ENCODE measurements around the gene CDC42EP5. TPM values are rescaled to one million over a fixed set of nuclear protein-coding genes. Genes with fewer than 3 reads are reported as not detected.

CDC42EP5 gene
- total and polyA plus RNA-seq, 4 donors: 0.28 to 2.2 (median 0.84) TPM; not detected in 1

- TF ChIP-seq, protein P1, sequence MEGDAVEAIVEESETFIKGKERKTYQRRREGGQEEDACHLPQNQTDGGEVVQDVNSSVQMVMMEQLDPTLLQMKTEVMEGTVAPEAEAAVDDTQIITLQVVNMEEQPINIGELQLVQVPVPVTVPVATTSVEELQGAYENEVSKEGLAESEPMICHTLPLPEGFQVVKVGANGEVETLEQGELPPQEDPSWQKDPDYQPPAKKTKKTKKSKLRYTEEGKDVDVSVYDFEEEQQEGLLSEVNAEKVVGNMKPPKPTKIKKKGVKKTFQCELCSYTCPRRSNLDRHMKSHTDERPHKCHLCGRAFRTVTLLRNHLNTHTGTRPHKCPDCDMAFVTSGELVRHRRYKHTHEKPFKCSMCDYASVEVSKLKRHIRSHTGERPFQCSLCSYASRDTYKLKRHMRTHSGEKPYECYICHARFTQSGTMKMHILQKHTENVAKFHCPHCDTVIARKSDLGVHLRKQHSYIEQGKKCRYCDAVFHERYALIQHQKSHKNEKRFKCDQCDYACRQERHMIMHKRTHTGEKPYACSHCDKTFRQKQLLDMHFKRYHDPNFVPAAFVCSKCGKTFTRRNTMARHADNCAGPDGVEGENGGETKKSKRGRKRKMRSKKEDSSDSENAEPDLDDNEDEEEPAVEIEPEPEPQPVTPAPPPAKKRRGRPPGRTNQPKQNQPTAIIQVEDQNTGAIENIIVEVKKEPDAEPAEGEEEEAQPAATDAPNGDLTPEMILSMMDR (IDR thresholded peaks at IDR 0.05; ENCODE audit: low read depth, low read length, missing input control): no peak
- no peak for TF ChIP-seq FOXA2 (IDR thresholded peaks at IDR 0.05)
Observed at GRCh38 chr19:54461210-54461609, 11.9 kb downstream of the CDC42EP5 start (continued).

DNA sequence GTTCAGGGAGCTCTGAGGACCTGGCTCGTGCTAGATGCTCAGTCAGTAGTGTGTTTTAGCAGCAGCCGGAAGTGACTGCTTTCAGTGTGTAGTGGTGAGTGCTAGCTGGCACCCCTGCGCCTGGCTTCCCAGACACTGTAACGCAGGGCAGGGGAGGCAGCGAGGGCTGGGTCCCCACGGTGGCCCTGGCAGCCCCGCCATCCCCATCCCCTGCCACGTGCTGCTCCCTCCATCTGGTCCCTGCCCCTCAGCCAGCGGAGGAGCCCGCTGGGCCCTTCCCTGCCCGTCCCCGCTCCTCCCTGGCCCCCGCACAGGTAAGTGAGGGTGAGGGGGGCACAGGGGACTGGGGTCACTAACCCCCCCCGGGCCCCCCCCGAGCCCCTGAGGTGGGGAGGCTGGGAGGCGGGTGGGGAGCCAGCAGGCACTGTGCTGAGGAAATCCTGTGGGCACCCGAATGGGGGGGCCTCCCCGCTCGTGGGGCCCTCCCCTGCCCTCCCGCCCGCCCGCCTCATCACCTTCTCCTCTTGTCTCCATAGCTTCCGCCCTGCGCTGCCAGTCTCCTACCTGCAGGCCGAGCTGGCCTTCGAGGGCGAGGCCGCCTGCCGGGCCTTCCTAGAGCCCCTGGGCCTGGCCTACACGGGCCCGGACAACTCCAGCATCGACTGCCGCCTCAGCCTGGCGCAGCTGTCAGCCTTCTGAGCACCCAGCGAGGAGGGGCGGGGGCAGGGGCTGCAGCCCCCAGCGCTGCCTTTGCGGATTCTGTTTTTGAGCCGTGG, 12.7 kb downstream of the CDC42EP5 start:
- Histone ChIP-seq H3K9ac (ENCODE audit: low read depth in 1 of 2, low read length in 2 of 2) (no peak overlapping the region), H3K36me3 (ENCODE audit: control insufficient read depth in 4 of 4, insufficient read depth in 3 of 4, low read depth in 1 of 4, low read length in 3 of 4) (peaks cover 30 to 61% (median 46%) of the 10 kb centered on the region in 4 donors), H3K9me3 (ENCODE audit: control insufficient read depth in 4 of 4, low read length in 3 of 4) (no peaks in the 10 kb centered on the region), H3K27ac (ENCODE audit: low read depth in 1 of 2, low read length in 2 of 2) (no peak overlapping the region), H3K4me3 (ENCODE audit: low read depth in 1 of 3, low read length in 3 of 3) (no peak overlapping the region), H3K27me3 (ENCODE audit: control insufficient read depth in 4 of 4, insufficient read depth in 4 of 4, low read length in 3 of 4) (no peaks in the 10 kb centered on the region), H3K4me1 (ENCODE audit: control insufficient read depth in 4 of 4, insufficient read depth in 4 of 4, low read length in 3 of 4) (peaks cover 8 to 26% (median 17%) of the 10 kb centered on the region in 4 donors)
- no peak for DNase-seq (ENCODE audit: low spot score)
- 87% methylated on average over 39 of the region's 39 CpGs for WGBS
- TF ChIP-seq GABPA (IDR thresholded peaks at IDR 0.05 in 1 of 2, conservative IDR thresholded peaks at IDR 0.05 in 1 of 2) (no peak), MAX (IDR thresholded peaks at IDR 0.05) (no peak), TAF1 (conservative IDR thresholded peaks at IDR 0.05) (no peak), NR2F2 (IDR thresholded peaks at IDR 0.05) (no peak), YY1 (IDR thresholded peaks at IDR 0.05) (no peak), JUND (IDR thresholded peaks at IDR 0.05) (no peak), HNF4G (IDR thresholded peaks at IDR 0.05) (no peak), ATF3 (IDR thresholded peaks at IDR 0.05) (no peak), FOXA1 (IDR thresholded peaks at IDR 0.05) (no peak), RAD21 (IDR thresholded peaks at IDR 0.05) (no peak), FOXA2 (IDR thresholded peaks at IDR 0.05) (no peak), RXRA (IDR thresholded peaks at IDR 0.05) (no peak), SP1 (IDR thresholded peaks at IDR 0.05) (no peak), HNF4A (conservative IDR thresholded peaks at IDR 0.05) (no peak), EGR1 (IDR thresholded peaks at IDR 0.05; ENCODE audit: low read depth in 2 of 2) (no peak)
- TF ChIP-seq, protein P1 (IDR thresholded peaks at IDR 0.05; ENCODE audit: low read depth, low read length, missing input control): no peak
- TF ChIP-seq, protein P2, sequence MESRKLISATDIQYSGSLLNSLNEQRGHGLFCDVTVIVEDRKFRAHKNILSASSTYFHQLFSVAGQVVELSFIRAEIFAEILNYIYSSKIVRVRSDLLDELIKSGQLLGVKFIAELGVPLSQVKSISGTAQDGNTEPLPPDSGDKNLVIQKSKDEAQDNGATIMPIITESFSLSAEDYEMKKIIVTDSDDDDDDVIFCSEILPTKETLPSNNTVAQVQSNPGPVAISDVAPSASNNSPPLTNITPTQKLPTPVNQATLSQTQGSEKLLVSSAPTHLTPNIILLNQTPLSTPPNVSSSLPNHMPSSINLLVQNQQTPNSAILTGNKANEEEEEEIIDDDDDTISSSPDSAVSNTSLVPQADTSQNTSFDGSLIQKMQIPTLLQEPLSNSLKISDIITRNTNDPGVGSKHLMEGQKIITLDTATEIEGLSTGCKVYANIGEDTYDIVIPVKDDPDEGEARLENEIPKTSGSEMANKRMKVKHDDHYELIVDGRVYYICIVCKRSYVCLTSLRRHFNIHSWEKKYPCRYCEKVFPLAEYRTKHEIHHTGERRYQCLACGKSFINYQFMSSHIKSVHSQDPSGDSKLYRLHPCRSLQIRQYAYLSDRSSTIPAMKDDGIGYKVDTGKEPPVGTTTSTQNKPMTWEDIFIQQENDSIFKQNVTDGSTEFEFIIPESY (IDR thresholded peaks at IDR 0.05): no peak
- TF ChIP-seq, protein P3, sequence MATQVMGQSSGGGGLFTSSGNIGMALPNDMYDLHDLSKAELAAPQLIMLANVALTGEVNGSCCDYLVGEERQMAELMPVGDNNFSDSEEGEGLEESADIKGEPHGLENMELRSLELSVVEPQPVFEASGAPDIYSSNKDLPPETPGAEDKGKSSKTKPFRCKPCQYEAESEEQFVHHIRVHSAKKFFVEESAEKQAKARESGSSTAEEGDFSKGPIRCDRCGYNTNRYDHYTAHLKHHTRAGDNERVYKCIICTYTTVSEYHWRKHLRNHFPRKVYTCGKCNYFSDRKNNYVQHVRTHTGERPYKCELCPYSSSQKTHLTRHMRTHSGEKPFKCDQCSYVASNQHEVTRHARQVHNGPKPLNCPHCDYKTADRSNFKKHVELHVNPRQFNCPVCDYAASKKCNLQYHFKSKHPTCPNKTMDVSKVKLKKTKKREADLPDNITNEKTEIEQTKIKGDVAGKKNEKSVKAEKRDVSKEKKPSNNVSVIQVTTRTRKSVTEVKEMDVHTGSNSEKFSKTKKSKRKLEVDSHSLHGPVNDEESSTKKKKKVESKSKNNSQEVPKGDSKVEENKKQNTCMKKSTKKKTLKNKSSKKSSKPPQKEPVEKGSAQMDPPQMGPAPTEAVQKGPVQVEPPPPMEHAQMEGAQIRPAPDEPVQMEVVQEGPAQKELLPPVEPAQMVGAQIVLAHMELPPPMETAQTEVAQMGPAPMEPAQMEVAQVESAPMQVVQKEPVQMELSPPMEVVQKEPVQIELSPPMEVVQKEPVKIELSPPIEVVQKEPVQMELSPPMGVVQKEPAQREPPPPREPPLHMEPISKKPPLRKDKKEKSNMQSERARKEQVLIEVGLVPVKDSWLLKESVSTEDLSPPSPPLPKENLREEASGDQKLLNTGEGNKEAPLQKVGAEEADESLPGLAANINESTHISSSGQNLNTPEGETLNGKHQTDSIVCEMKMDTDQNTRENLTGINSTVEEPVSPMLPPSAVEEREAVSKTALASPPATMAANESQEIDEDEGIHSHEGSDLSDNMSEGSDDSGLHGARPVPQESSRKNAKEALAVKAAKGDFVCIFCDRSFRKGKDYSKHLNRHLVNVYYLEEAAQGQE (IDR thresholded peaks at IDR 0.05): no peak
